ENCODE measurements around the gene UTP3.
"Not testable (repeated sequence)": the region's sequence is repeated elsewhere in the genome, so short reads cannot be mapped to it uniquely, and the experiment has no call there.

DNA sequence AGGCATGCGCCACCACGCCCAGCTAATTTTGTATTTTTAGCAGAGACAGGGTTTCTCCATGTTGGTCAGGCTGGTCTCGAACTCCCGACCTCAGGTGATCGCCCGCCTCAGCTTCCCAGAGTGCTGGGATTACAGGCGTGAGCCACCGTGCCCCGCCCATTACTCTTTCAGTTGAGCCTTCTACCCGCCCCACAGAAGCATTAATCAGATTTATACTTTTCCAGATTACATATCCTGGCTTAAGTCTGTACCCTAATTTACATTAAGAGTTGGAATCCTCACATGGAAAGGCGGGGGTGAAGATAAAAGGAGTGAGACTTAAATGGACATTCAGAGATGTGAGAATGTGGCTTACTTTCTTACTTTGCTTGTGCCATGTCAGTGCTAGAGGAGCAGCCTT is 38.2 kb downstream of the UTP3 start:
- TF ChIP-seq, protein P1, sequence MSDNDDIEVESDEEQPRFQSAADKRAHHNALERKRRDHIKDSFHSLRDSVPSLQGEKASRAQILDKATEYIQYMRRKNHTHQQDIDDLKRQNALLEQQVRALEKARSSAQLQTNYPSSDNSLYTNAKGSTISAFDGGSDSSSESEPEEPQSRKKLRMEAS (IDR thresholded peaks at IDR 0.05) = not testable (repeated sequence)
- TF ChIP-seq POLR2A (IDR thresholded peaks at IDR 0.05; ENCODE audit: borderline replicate concordance, extremely low read depth, insufficient read depth, insufficient read length); CBX3 (IDR thresholded peaks at IDR 0.05; ENCODE audit: low read depth); SP1 (IDR thresholded peaks at IDR 0.05; ENCODE audit: low read depth); POLR2AphosphoS5 (IDR thresholded peaks at IDR 0.05; ENCODE audit: low read depth, low read length); EZH2phosphoT487 (IDR thresholded peaks at IDR 0.05; ENCODE audit: borderline replicate concordance); ZNF274 (IDR thresholded peaks at IDR 0.05; ENCODE audit: low read depth, low read length); SIN3A (IDR thresholded peaks at IDR 0.05; ENCODE audit: low read depth); YY1 (IDR thresholded peaks at IDR 0.05; ENCODE audit: extremely low read depth, insufficient replicate concordance, low read depth, low read length); CEBPB (IDR thresholded peaks at IDR 0.05; ENCODE audit: low read depth): not testable (repeated sequence)
- TF ChIP-seq, protein P2, sequence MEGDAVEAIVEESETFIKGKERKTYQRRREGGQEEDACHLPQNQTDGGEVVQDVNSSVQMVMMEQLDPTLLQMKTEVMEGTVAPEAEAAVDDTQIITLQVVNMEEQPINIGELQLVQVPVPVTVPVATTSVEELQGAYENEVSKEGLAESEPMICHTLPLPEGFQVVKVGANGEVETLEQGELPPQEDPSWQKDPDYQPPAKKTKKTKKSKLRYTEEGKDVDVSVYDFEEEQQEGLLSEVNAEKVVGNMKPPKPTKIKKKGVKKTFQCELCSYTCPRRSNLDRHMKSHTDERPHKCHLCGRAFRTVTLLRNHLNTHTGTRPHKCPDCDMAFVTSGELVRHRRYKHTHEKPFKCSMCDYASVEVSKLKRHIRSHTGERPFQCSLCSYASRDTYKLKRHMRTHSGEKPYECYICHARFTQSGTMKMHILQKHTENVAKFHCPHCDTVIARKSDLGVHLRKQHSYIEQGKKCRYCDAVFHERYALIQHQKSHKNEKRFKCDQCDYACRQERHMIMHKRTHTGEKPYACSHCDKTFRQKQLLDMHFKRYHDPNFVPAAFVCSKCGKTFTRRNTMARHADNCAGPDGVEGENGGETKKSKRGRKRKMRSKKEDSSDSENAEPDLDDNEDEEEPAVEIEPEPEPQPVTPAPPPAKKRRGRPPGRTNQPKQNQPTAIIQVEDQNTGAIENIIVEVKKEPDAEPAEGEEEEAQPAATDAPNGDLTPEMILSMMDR (IDR thresholded peaks at IDR 0.05 in 2 of 3, conservative IDR thresholded peaks at IDR 0.05 in 1 of 3; ENCODE audit: borderline replicate concordance in 1 of 3, insufficient read depth in 1 of 3, low read depth in 2 of 3, low read length in 2 of 3) = not testable (repeated sequence)
- TF ChIP-seq, protein P3, sequence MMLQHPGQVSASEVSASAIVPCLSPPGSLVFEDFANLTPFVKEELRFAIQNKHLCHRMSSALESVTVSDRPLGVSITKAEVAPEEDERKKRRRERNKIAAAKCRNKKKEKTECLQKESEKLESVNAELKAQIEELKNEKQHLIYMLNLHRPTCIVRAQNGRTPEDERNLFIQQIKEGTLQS (IDR thresholded peaks at IDR 0.05) = not testable (repeated sequence)

Measured in HCT116 (cell line).